NCI-H1105 (cell line): ENCODE measurements around the gene GTF3C1.
A peak's percentile ranks its signal among the peaks of the same experiment; 100 is the strongest.
"Not testable (repeated sequence)": the region's sequence is repeated elsewhere in the genome, so short reads cannot be mapped to it uniquely, and the experiment has no call there.

Experiments used
- DNase-seq: peaks from one replicate; lab custom pipeline; 2025; lab: John Stamatoyannopoulos, UW

The GTF3C1 gene

GRCh38 chr16:27549746-27550581 is at the start of gene GTF3C1, which contains the start of gene KATNIP:
Gene GTF3C1 (minus strand): TSS chr16:27549913. CDS start chr16:27549890, 23 bp downstream.
Gene KATNIP (plus strand): TSS chr16:27550144. CDS start chr16:27550171, 27 bp downstream.
- DNase-seq, result peak; percentile 95

DNA sequence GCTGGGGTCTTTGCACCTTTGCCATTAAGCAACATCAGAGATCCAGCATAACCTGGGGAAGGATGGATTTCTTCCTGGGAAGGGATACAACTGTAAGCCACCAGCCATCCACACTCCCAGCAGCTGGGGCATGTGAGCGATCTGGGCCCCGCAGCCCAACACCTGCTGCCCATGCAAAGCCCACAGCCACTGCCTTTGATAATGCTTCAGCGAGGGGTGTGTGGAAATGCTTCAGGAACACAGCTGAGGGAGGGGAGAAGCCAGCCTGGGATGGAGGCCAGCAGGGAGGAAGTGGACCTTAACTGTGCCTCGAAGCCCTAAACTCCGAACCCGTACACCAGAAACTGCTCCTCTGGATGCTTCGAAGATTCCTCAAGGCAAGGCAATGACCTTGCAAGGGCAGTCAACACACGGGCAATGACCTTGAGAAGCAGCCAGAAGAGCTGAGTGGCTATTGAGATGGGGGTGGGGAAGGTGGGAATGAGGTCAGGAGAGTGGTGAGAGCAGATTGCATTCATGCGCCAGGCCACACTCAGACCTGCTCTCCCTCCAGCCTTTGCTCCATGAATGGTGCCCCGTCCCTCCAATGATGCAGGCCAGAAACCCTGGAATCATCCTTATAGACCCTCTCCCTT is 49.3 kb upstream of the GTF3C1 start:
- no peak for DNase-seq

DNA sequence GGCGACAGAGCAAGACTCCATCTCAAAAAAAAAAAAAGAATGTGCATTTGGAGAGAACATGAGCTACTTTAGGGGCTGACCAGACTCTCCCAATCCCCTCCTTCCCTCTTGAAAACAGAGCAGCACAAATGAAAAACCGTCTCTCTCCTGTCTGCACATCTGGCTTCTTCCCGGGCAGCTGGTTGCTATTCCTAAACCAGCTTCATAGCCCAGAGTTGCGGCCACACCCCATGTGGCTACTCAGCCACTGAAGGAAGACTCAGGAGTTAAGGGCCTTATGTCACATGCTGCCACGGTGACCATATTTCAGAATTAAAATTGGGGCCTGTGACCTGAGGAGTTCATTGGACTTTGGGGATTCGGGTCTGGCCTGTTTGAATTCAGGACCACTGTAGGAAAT is 48.5 kb upstream of the GTF3C1 start:
- no peak for DNase-seq

GRCh38 chr16:27597361-27597760 is 47.6 kb upstream of the GTF3C1 start:
- DNase-seq, result no peak

- DNase-seq, result no peak
These were observed 46.7 kb upstream of the GTF3C1 start for GRCh38 chr16:27596411-27596810.

- DNase-seq, result no peak
These were observed 46.3 kb upstream of the GTF3C1 start for GRCh38 chr16:27595993-27596392.

GRCh38 chr16:27595475-27595874 is 45.8 kb upstream of the GTF3C1 start:
- DNase-seq, result no peak

DNA sequence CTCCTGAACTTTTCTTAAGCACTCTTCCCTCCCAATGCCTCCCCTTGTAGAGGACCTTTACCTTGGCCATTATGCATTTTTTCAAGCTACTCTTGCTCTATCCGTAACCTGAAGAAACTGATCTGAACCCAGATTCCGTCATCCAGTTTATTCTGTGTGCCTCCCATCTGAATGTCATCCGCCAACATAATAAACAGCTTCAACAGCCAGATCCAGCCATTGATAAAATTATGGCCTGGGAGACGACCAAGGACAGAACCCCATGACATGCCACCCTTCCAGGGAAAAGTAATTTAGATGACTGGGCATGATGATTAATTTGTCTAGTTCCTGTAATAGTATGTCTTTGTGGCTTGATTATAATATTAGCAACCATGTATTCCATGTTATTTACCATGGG is 42.1 kb upstream of the GTF3C1 start:
- no peak for DNase-seq

- no peak for DNase-seq
These were observed 38.3 kb upstream of the GTF3C1 start for GRCh38 chr16:27588057-27588456.

DNA sequence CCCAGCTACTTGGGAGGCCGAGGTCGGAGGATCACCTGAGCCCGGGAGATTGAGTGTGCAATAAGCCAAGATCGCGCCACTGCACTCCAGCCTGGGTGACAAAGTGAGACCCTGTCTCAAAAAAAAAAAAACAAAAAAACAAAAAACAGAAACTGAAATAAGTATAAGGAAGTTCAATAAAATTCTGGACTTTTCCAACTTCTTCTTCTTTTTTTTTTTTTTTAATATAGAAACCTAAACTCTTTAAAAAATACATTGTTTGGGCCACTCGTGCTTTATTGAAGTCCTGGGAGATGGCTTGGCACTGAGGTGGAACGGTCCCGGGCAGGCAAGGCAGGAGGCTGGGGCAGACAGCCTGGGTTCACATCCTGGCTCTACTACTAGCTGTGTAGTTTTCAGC is 37.0 kb upstream of the GTF3C1 start:
- DNase-seq, result no peak

DNA sequence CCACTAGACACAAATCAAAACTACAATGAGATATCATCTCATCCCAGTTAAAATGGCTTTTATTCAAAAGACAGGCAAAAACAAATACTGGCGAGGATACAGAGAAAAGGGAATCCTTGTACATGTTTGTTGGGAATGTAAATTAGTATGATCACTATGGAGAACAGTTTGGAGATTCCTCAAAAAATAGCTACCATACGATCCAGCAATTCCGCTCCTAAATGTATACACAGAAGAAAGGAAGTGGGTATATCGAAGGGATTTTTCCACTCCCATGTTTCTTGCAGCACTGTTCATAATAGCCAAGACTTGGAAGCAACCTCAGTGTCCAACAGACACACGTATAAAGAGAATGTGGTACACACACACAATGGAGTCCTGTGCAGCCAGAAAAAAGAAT is 35.5 kb upstream of the GTF3C1 start:
- DNase-seq, result no peak

DNA sequence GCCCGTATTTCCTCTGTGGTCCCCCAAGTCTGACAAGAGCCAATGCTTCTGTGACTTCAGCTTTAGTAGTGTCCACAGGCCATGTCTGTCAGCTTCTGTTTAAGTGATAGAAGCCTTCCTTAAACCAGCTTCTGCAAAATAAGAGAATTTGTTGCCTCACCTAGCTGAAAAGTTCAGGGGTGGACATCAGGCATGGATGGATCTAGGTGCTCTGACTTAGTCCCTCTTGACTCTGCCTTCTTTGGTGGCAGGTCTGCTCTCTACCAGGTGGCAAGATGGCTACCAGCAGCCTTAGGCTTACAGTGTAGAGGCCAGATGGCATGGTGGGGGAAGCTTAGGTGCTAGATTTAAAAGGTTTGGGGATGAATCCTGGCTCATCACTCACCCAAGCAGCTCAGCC is 33.9 kb upstream of the GTF3C1 start:
- no peak for DNase-seq

- DNase-seq, result no peak
These were observed 33.2 kb upstream of the GTF3C1 start for GRCh38 chr16:27582883-27583282.

GRCh38 chr16:27579087-27579980 is 29.6 kb upstream of the GTF3C1 start:
- no peak for DNase-seq

DNA sequence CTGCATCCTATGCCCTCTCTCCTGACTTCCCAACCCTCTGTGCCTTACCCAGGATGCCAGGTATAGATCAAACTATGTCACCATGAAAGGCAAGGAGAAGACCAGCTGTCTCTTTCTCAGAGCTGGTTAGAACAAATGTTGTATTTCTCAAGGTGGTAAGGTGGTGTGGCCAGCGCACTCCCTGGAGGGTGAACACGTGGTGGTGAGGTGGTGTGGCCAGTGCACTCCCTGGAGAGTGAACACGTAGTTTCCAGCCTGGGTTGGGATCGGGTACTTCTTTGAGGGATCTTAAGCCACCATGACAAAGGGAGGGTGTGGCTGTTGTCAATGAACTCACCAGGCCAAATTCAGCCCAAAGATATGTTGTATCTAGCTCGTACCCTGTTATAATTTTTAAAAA is 27.0 kb upstream of the GTF3C1 start:
- no peak for DNase-seq

DNA sequence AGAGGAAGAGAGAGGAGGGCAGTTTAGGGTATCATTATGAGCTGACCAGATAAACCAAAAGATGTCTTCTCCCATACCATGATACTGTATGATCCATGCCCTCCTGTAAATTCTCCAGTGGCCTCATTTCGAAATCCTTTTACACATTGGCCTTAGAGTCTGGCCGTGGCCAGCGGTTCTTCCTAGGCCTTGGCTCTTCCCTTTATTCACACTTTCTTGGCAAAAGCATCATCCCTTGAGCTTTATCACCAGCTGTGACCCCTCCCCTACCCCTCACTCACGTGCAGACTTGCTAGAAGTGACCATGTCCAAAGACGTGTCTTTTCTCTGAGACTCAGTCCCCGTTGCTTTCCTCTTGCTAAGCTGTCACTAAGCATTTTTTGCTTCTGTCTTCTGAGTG is 23.0 kb upstream of the GTF3C1 start:
- no peak for DNase-seq

GRCh38 chr16:27571433-27572326 is 22.0 kb upstream of the GTF3C1 start:
- no peak for DNase-seq

DNA sequence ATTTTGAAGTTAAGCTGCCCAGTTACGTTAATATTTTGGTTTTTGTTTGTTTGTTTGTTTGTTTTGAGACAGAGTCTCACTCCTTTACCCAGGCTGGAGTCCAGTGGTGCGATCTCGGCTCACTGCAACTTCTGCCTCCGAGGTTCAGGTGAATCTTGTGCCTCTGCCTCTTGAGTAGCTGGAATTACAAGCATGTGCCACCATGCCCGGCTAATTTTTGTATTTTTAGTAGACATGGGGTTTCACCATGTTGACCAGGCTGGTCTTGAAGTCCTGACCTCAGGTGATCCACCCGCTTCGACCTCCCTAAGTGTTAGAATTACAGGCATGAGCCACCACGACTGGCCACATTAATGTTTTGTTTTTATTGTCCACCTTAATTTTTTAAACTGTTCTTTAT is 21.3 kb upstream of the GTF3C1 start:
- DNase-seq, result not testable (repeated sequence)

GRCh38 chr16:27568077-27568476 is 18.4 kb upstream of the GTF3C1 start:
- no peak for DNase-seq

- no peak for DNase-seq
These were observed 16.7 kb upstream of the GTF3C1 start for GRCh38 chr16:27566417-27566816.

DNA sequence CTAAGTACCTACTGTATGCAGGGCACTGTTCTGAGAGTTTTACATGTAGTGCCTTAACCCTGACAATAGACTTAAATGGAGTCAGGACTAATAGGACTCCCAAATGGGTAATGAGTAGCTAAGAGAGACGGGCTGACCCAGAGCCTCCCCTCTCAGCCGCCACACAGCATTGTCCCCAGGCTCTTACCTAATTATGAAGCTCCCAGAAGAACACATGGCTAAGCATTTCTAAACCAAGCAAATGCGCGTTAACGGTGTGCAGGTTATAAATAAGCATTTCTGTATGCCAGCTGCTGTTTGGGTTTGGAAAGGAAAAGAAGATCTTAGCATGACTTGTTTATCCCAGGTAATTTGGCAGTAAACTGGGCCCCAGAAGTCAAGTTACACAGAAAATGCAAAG is 14.5 kb upstream of the GTF3C1 start:
- DNase-seq, result no peak
